ENCODE data around the gene NR3C2. TPM values are rescaled to one million over a fixed set of nuclear protein-coding genes. Genes with fewer than 3 reads are reported as not detected.
A peak's percentile ranks its signal among the peaks of the same experiment; 100 is the strongest.

NR3C2 gene
- total RNA-seq, 1 donor from 2014 or later, result 2.5 TPM

DNA sequence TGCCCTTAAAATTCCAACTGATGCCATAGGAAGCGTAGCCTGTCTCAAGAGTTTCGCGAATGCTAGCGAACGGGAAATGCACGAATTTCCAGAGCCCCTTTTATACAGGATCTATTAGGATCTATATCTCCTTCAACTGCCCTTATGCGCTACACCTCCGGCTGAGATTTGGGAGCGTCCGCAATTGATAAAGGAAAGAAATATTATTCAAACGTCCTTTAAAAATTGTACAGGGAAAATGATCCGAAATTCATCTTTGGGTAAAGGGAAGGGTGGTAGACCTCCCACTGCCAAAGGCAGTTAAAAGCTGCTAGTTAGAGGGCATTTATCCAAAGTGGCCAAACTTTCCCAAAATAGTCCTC is 609 bp downstream of the NR3C2 start:
- peak overlapping the region; percentile 77 for H3K9ac ChIP-seq (ENCODE audit: low read length)
- no peak overlapping the region for H3K27ac ChIP-seq (ENCODE audit: low read depth, low read length)
- Mint-ChIP-seq H3K27me3 (ENCODE audit: low read depth, unreplicated experiment) (peaks cover 17% of the 10 kb centered on the region), H3K27ac (ENCODE audit: unreplicated experiment) (no peak overlapping the region), H3K4me1 (ENCODE audit: low read depth, unreplicated experiment) (no peaks in the 10 kb centered on the region), H3K9me3 (ENCODE audit: unreplicated experiment) (no peaks in the 10 kb centered on the region), H3K4me3 (ENCODE audit: unreplicated experiment) (peak overlapping the region; percentile 96), H3K36me3 (ENCODE audit: low read depth, unreplicated experiment) (no peaks in the 10 kb centered on the region)
- peak overlapping the region; percentile 98 for H2AFZ ChIP-seq (ENCODE audit: low read depth, low read length)
- H3K9me3 ChIP-seq (ENCODE audit: insufficient read depth, low read depth, low read length), result no peaks in the 10 kb centered on the region
- H3K4me2 ChIP-seq (ENCODE audit: low read length), result peak overlapping the region; percentile 98
- DNase-seq (ENCODE audit: low read depth) (no peak), FAIRE-seq (no peak)
- no peaks in the 10 kb centered on the region for H3K79me2 ChIP-seq (ENCODE audit: insufficient read depth, low read length)
- TF ChIP-seq, protein P1, sequence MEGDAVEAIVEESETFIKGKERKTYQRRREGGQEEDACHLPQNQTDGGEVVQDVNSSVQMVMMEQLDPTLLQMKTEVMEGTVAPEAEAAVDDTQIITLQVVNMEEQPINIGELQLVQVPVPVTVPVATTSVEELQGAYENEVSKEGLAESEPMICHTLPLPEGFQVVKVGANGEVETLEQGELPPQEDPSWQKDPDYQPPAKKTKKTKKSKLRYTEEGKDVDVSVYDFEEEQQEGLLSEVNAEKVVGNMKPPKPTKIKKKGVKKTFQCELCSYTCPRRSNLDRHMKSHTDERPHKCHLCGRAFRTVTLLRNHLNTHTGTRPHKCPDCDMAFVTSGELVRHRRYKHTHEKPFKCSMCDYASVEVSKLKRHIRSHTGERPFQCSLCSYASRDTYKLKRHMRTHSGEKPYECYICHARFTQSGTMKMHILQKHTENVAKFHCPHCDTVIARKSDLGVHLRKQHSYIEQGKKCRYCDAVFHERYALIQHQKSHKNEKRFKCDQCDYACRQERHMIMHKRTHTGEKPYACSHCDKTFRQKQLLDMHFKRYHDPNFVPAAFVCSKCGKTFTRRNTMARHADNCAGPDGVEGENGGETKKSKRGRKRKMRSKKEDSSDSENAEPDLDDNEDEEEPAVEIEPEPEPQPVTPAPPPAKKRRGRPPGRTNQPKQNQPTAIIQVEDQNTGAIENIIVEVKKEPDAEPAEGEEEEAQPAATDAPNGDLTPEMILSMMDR (IDR thresholded peaks at IDR 0.05; ENCODE audit: insufficient read depth, low read depth, low read length), result no peak
- TF ChIP-seq EZH2 (IDR thresholded peaks at IDR 0.05; ENCODE audit: insufficient read depth, low read length), result no peak
- no peaks in the 10 kb centered on the region for H4K20me1 ChIP-seq (ENCODE audit: insufficient read depth, low read length)
- no peaks in the 10 kb centered on the region for H3K36me3 ChIP-seq (ENCODE audit: insufficient read depth, low read length)
- peaks cover 21% of the 10 kb centered on the region for H3K4me1 ChIP-seq (ENCODE audit: insufficient read depth, low read length)
- H3K27me3 ChIP-seq (ENCODE audit: insufficient read depth, low read length), result peaks cover 34% of the 10 kb centered on the region
- peak overlapping the region; percentile 87 for H3K4me3 ChIP-seq (ENCODE audit: insufficient read depth, low read depth, low read length)

DNA sequence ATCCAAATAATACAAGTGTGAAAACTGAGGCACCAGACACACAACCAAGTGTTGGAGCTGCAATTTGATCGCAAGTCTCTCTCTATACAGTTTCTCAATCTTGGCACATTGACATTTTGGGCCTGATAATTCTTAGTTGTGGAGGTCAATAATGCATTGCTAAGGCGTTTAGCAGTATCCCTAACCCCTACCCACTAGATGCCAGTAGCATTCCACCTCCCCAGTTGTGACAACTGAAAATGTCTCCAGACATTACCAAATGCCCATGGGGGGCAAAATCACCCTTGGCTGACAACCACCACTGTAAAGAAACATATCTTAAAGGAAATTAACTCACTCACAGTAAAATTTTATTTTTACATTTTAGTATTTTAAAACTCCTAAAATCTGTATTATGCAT is 4.2 kb downstream of the NR3C2 start:
- H4K20me1 ChIP-seq (ENCODE audit: insufficient read depth, low read length), result no peaks in the 10 kb centered on the region
- no peaks in the 10 kb centered on the region for H3K36me3 ChIP-seq (ENCODE audit: insufficient read depth, low read length)
- H3K79me2 ChIP-seq (ENCODE audit: insufficient read depth, low read length), result no peaks in the 10 kb centered on the region
- no peak overlapping the region for H3K9ac ChIP-seq (ENCODE audit: low read length)
- peaks cover 5% of the 10 kb centered on the region for H3K4me1 ChIP-seq (ENCODE audit: insufficient read depth, low read length)
- no peak overlapping the region for H3K27ac Mint-ChIP-seq (ENCODE audit: unreplicated experiment)
- no peak overlapping the region for H3K4me3 ChIP-seq (ENCODE audit: insufficient read depth, low read depth, low read length)
- peaks cover 14% of the 10 kb centered on the region for H3K27me3 Mint-ChIP-seq (ENCODE audit: low read depth, unreplicated experiment)
- TF ChIP-seq EZH2 (IDR thresholded peaks at IDR 0.05; ENCODE audit: insufficient read depth, low read length), result no peak
- TF ChIP-seq, protein P1 (IDR thresholded peaks at IDR 0.05; ENCODE audit: insufficient read depth, low read depth, low read length), result no peak
- DNase-seq (ENCODE audit: low read depth) (no peak), FAIRE-seq (no peak)
- H3K27me3 ChIP-seq (ENCODE audit: insufficient read depth, low read length), result peaks cover 16% of the 10 kb centered on the region
- H3K4me1 Mint-ChIP-seq (ENCODE audit: low read depth, unreplicated experiment), result no peaks in the 10 kb centered on the region
- H2AFZ ChIP-seq (ENCODE audit: low read depth, low read length), result no peak overlapping the region
- H3K9me3 Mint-ChIP-seq (ENCODE audit: unreplicated experiment), result no peaks in the 10 kb centered on the region
- H3K4me3 Mint-ChIP-seq (ENCODE audit: unreplicated experiment), result no peak overlapping the region
- H3K36me3 Mint-ChIP-seq (ENCODE audit: low read depth, unreplicated experiment), result peaks cover 4% of the 10 kb centered on the region
- no peak overlapping the region for H3K27ac ChIP-seq (ENCODE audit: low read depth, low read length)
- H3K4me2 ChIP-seq (ENCODE audit: low read length), result no peak overlapping the region
- H3K9me3 ChIP-seq (ENCODE audit: insufficient read depth, low read depth, low read length), result no peaks in the 10 kb centered on the region

DNA sequence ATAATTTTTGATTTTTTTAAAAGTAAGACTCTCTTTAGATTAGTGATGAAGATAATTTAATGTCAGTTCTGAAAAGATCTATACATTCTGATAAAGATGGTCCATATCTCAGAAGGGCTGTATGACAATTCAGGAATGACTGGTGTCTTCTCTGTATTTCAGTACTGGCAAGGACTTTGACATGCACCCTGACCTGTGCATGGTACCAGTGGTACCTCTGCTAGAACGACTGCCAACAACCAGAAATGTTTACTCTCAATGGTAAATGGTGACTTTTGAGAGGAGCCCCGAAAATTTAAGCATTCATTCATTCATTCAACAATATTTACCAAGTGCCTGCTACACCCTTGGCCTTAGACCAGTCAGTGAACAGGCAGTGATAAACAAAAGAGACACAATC is 4.8 kb downstream of the NR3C2 start:
- no peaks in the 10 kb centered on the region for H3K79me2 ChIP-seq (ENCODE audit: insufficient read depth, low read length)
- H3K36me3 ChIP-seq (ENCODE audit: insufficient read depth, low read length), result no peaks in the 10 kb centered on the region
- peaks cover 15% of the 10 kb centered on the region for H3K27me3 ChIP-seq (ENCODE audit: insufficient read depth, low read length)
- Mint-ChIP-seq H3K4me3 (ENCODE audit: unreplicated experiment) (no peak overlapping the region), H3K9me3 (ENCODE audit: unreplicated experiment) (no peaks in the 10 kb centered on the region), H3K27ac (ENCODE audit: unreplicated experiment) (no peak overlapping the region), H3K4me1 (ENCODE audit: low read depth, unreplicated experiment) (no peaks in the 10 kb centered on the region), H3K36me3 (ENCODE audit: low read depth, unreplicated experiment) (peaks cover 4% of the 10 kb centered on the region), H3K27me3 (ENCODE audit: low read depth, unreplicated experiment) (peaks cover 11% of the 10 kb centered on the region)
- H3K9me3 ChIP-seq (ENCODE audit: insufficient read depth, low read depth, low read length), result no peaks in the 10 kb centered on the region
- DNase-seq (ENCODE audit: low read depth) (no peak), FAIRE-seq (no peak)
- no peak overlapping the region for H3K9ac ChIP-seq (ENCODE audit: low read length)
- no peak overlapping the region for H2AFZ ChIP-seq (ENCODE audit: low read depth, low read length)
- H3K27ac ChIP-seq (ENCODE audit: low read depth, low read length), result no peak overlapping the region
- H3K4me1 ChIP-seq (ENCODE audit: insufficient read depth, low read length), result peaks cover 4% of the 10 kb centered on the region
- no peak overlapping the region for H3K4me2 ChIP-seq (ENCODE audit: low read length)
- no peak overlapping the region for H3K4me3 ChIP-seq (ENCODE audit: insufficient read depth, low read depth, low read length)
- no peaks in the 10 kb centered on the region for H4K20me1 ChIP-seq (ENCODE audit: insufficient read depth, low read length)
- TF ChIP-seq, protein P1 (IDR thresholded peaks at IDR 0.05; ENCODE audit: insufficient read depth, low read depth, low read length), result no peak
- no peak for TF ChIP-seq EZH2 (IDR thresholded peaks at IDR 0.05; ENCODE audit: insufficient read depth, low read length)
